Omental fat pad (tissue), 4 donors: ENCODE data around the gene WFDC1. TPM values are rescaled to one million over a fixed set of nuclear protein-coding genes. Genes with fewer than 3 reads are reported as not detected.
"Not testable (repeated sequence)": the region's sequence is repeated elsewhere in the genome, so short reads cannot be mapped to it uniquely, and the experiment has no call there.

Experiments used
- ATAC-seq: fragments of 150-250 bp; one replicate; pipeline ENCODE4 v1.9.1; 2016; ENCODE audit warnings: mild to moderate bottlenecking, moderate library complexity; ENCODE audit not compliant: low FRiP score
- DNase-seq: peaks from one replicate; pipeline ENCODE4 v3.0.0-alpha.2; 2019; ENCODE audit warnings: low spot score
- CTCF ChIP-seq, 3 donors: fragments of 450-650 bp; IDR thresholded peaks; one replicate each; pipeline ENCODE4 v1.5.1; 2016 to 2017; ENCODE audit warnings: antibody characterized with exemption in 3 of 3, mild to moderate bottlenecking in 3 of 3, moderate library complexity in 2 of 3
- total RNA-seq, 4 donors: library from RNA; depleted of rRNA; stranded (reverse); fragments of >200 nt; gene quantifications; one replicate each; pipeline ENCODE4 v1.1.0, GENCODE V29; 2016

Gene WFDC1
- total RNA-seq, 4 donors from 2014 or later = 0.36 to 4.7 (median 2.5) TPM

- TF ChIP-seq CTCF (IDR thresholded peaks at IDR 0.05) = no peak
- no peak for DNase-seq
- ATAC-seq = no peak
These were observed 45.1 kb downstream of the WFDC1 start for GRCh38 chr16:84339766-84340165.

- ATAC-seq (no peak), DNase-seq (no peak)
- no peak for TF ChIP-seq CTCF (IDR thresholded peaks at IDR 0.05)
These were observed 45.8 kb downstream of the WFDC1 start for GRCh38 chr16:84340325-84341040.

DNA sequence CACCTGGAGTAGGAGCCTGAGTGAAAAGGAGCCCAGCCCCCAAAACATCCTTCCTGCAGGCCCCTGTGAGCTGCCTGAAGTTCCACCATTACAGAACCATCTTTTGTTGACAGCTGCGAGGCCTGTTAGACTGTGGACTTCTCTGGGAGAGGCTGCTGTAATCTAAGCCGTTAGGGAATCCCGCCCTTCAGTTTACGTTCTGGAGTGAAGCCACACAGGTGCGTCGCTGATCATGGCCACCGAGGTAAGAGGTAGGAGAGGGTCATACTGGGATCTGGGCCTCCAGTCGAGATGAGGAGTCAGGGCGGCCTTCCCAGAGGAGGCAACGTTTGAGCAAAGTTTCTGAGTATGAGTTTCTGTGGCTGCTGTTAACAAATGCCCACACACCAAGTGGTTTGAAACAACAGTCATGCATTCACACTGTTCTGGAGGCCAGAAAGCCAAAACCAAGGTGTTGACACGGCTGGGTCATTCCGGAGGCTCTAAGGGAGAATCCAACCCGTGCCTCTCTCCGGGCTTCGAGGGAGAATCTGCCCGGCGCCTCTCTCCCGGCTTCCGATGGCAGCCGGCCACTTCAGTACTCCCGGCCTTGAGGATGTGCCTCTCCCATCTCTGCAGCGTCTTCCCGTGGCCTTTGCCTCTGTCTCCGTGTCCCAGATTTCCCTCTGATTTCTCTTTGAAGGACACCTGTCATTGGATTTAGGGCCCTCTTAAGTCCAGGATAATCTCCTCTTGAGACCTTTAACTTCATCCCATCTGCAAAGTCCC lies 47.0 kb downstream of the WFDC1 start:
- TF ChIP-seq CTCF (IDR thresholded peaks at IDR 0.05) = no peak
- DNase-seq = no peak
- ATAC-seq = no peak

DNA sequence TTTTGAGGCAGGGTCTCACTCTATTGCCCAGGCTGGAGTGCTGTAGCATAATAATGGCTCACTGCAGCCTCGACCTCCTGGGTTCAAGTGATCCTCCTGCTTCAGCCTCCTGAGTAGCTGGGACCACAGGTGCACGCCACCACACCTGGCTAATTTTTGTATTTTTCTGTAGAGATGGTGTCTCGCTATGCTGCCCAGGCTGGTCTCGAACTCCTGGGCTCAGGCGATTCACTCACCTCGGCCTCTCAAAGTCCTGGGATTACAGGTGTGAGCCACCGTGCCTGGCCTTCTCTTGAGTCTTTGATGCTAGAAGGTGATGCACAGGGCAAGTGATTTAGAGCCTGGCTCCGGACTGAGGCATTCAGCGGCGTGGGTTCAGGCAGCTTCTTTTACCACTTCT lies 49.1 kb downstream of the WFDC1 start:
- DNase-seq, ATAC-seq: not testable (repeated sequence)

GRCh38 chr16:84344781-84345180 lies 50.1 kb downstream of the WFDC1 start:
- no peak for TF ChIP-seq CTCF (IDR thresholded peaks at IDR 0.05)
- DNase-seq (no peak), ATAC-seq (no peak)

GRCh38 chr16:84347161-84347560 lies 52.5 kb downstream of the WFDC1 start:
- ATAC-seq (no peak), DNase-seq (no peak)
- no peak for TF ChIP-seq CTCF (IDR thresholded peaks at IDR 0.05)

DNA sequence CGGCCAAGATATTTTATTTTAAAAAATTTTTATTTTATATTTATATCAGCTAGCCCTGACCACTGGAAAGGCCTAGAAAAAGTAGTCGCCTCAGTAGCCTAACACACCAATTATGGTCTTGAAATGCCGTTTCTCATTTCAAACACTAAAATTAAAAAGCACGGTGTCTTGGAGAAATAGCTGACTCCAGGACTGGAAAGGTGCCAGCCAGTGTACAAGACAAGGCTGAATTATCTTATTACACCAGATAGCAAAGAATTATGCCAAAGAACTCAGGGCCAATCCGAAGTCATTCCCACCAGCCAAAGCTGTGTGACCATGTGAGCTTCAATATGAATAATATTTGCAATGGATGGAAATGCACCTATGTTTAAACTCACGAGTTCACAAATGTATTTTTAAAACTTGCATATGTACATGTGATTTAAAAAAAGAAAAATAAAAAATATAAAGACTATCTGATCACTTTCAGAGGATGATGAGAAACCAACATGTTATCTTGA lies 53.8 kb downstream of the WFDC1 start:
- no peak for TF ChIP-seq CTCF (IDR thresholded peaks at IDR 0.05)
- ATAC-seq (no peak), DNase-seq (no peak)
